Keratinocyte (primary cell): Measurements from ENCODE around the gene KANSL1. TPM values are rescaled to one million over a fixed set of nuclear protein-coding genes. Genes with fewer than 3 reads are reported as not detected.

Experiments
- DNase-seq: peaks from one replicate; pipeline ENCODE4 v3.0.0-alpha.2; 2011; ENCODE audit warnings: low read depth, missing footprints, low spot score
- FAIRE-seq: peaks from 2 replicates; lab custom pipeline; 2011; peaks lifted over from hg19 to GRCh38; lab: Jason Lieb, UNC
- H2AFZ ChIP-seq: 2 replicates; pipeline ENCODE4 v1.6.0; 2012; ENCODE audit warnings: low read length, control low read depth, inconsistent platforms; ENCODE audit not compliant: control insufficient read depth
- H3K27ac ChIP-seq: 2 replicates; pipeline ENCODE4 v1.5.1; 2011; ENCODE audit warnings: low read length; ENCODE audit not compliant: control insufficient read depth, insufficient read depth
- H3K27me3 ChIP-seq: 3 replicates; pipeline ENCODE4 v1.6.0; 2011; ENCODE audit warnings: low read length; ENCODE audit not compliant: control insufficient read depth, insufficient read depth; ENCODE audit errors: extremely low read depth
- H3K36me3 ChIP-seq, 2 experiments: 2 replicates in 1 of 2; 3 replicates in 1 of 2; pipeline ENCODE4 v1.5.1; 2011; ENCODE audit warnings: low read length in 2 of 2, mild to moderate bottlenecking in 1 of 2; ENCODE audit not compliant: control insufficient read depth in 2 of 2, insufficient read depth in 2 of 2; ENCODE audit errors: extremely low read depth in 1 of 2
- H3K4me1 ChIP-seq: 3 replicates; pipeline ENCODE4 v1.5.1; 2011; ENCODE audit warnings: low read length; ENCODE audit not compliant: control insufficient read depth, insufficient read depth; ENCODE audit errors: extremely low read depth
- H3K4me2 ChIP-seq: 3 replicates; pipeline ENCODE4 v1.6.0; 2011; ENCODE audit warnings: low read depth, low read length; ENCODE audit not compliant: control insufficient read depth, insufficient read depth; ENCODE audit errors: extremely low read depth
- H3K4me3 ChIP-seq, 3 experiments: fragments of 200-600 bp in 1 of 3; sonication (generic) in 1 of 3; 2 replicates in 2 of 3; 3 replicates in 1 of 3; pipeline ENCODE4 v1.5.1; 2011 to 2016; ENCODE audit warnings: low read length in 3 of 3, mild to moderate bottlenecking in 3 of 3, control low read depth in 2 of 3, inconsistent platforms in 1 of 3, low read depth in 1 of 3, mixed read lengths in 1 of 3, mixed run types in 1 of 3, moderate library complexity in 1 of 3; ENCODE audit not compliant: control insufficient read depth in 2 of 3, insufficient read depth in 2 of 3; ENCODE audit errors: extremely low read depth in 1 of 3
- H3K79me2 ChIP-seq: 2 replicates; pipeline ENCODE4 v1.6.0; 2012; ENCODE audit warnings: low read length; ENCODE audit not compliant: control insufficient read depth, insufficient read depth
- H3K9ac ChIP-seq: 3 replicates; pipeline ENCODE4 v1.6.0; 2011; ENCODE audit warnings: low read length; ENCODE audit not compliant: control insufficient read depth, insufficient read depth; ENCODE audit errors: extremely low read depth
- H3K9me1 ChIP-seq: 3 replicates; pipeline ENCODE4 v1.6.0; 2011; ENCODE audit warnings: low read length; ENCODE audit not compliant: control insufficient read depth, insufficient read depth; ENCODE audit errors: extremely low read depth
- H3K9me3 ChIP-seq: 2 replicates; pipeline ENCODE4 v1.5.1; 2012; ENCODE audit warnings: low read depth, low read length; ENCODE audit not compliant: control insufficient read depth
- H4K20me1 ChIP-seq: 3 replicates; pipeline ENCODE4 v1.6.0; 2011; ENCODE audit warnings: low read length; ENCODE audit not compliant: control insufficient read depth, insufficient read depth; ENCODE audit errors: extremely low read depth
- EZH2 ChIP-seq: IDR thresholded peaks from one replicate; pipeline ENCODE4 v1.6.1; 2012; ENCODE audit warnings: inconsistent platforms, mild to moderate bottlenecking, low read length, moderate library complexity
- dilution Hi-C: fragments of 300-500 bp; cut with MboI; formaldehyde crosslinking; loops from one replicate; pipeline ENCODE4 v1.7.0; 2020; ENCODE audit warnings: low sequenced_read_pairs; ENCODE audit not compliant: extremely low pct_ligation_motif_present
- polyA plus RNA-seq, 5 experiments: library from polyadenylated mRNA; depleted of rRNA in 3 of 5; stranded (reverse) in 3 of 5; stranded (forward) in 1 of 5; unstranded in 1 of 5; fragments of >200 nt; gene quantifications; 1 replicate in 1 of 5; 2 replicates in 3 of 5; 3 replicates in 1 of 5; pipeline versions ENCODE4 v1.2.1 to v1.2.3, GENCODE V29; 2011 to 2012; ENCODE audit warnings: missing spikeins in 2 of 5, low read depth in 1 of 5, low replicate concordance in 1 of 5
- TF ChIP-seq, protein P1 (sequence below), 3 experiments: IDR thresholded peaks in 1 of 3; conservative IDR thresholded peaks in 1 of 3; optimal IDR thresholded peaks in 1 of 3; 2 replicates in 2 of 3; 3 replicates in 1 of 3; pipeline versions ENCODE3 to v1.5.1; 2011; ENCODE audit warnings: low read length in 3 of 3, mild to moderate bottlenecking in 3 of 3, moderate library complexity in 2 of 3, control low read depth in 1 of 3, inconsistent platforms in 1 of 3; ENCODE audit not compliant: insufficient read depth in 2 of 3; ENCODE audit errors: extremely low read depth in 1 of 3

KANSL1 gene
- polyA plus RNA-seq, 1 donor (not counting 4 experiments of a cell fraction or from before 2014, with no cell fraction given), result 17.6 TPM

DNA sequence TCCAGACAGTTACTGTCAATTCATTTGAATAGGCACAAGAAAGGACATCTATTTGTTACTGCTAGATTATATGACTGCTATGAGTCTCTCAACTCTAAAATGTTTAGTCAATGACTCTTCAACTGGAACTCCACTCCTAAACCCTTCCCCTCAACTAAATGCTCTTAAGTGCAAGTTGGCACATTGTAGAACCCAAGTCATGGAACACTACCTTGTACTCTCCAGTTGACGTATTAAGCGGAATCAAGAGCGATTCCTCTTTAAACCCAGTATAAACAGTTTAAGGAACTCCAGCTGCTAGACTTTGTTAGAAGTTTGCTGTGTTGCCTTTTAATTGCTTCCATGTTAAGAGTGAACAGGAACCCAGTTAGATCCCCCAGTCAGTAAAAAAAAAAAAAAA lies 149.6 kb downstream of the KANSL1 start:
- no peaks in the 10 kb centered on the region for H4K20me1 ChIP-seq
- H3K4me2 ChIP-seq, result no peak overlapping the region
- no peak for TF ChIP-seq EZH2
- TF ChIP-seq, protein P1, sequence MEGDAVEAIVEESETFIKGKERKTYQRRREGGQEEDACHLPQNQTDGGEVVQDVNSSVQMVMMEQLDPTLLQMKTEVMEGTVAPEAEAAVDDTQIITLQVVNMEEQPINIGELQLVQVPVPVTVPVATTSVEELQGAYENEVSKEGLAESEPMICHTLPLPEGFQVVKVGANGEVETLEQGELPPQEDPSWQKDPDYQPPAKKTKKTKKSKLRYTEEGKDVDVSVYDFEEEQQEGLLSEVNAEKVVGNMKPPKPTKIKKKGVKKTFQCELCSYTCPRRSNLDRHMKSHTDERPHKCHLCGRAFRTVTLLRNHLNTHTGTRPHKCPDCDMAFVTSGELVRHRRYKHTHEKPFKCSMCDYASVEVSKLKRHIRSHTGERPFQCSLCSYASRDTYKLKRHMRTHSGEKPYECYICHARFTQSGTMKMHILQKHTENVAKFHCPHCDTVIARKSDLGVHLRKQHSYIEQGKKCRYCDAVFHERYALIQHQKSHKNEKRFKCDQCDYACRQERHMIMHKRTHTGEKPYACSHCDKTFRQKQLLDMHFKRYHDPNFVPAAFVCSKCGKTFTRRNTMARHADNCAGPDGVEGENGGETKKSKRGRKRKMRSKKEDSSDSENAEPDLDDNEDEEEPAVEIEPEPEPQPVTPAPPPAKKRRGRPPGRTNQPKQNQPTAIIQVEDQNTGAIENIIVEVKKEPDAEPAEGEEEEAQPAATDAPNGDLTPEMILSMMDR (optimal IDR thresholded peaks at IDR 0.05 in 1 of 3, IDR thresholded peaks at IDR 0.05 in 1 of 3, conservative IDR thresholded peaks at IDR 0.05 in 1 of 3; ENCODE audit: extremely low read depth in 1 of 3, insufficient read depth in 2 of 3, low read length in 3 of 3), result no peak
- FAIRE-seq (no peak), DNase-seq (no peak)
- peaks cover 32 to 35% of the 10 kb centered on the region in 2 experiments for H3K36me3 ChIP-seq
- H3K9me3 ChIP-seq, result no peaks in the 10 kb centered on the region
- no peaks in the 10 kb centered on the region for H3K79me2 ChIP-seq
- H3K9ac ChIP-seq, result no peak overlapping the region
- dilution Hi-C loops, result no loop called here
- no peak overlapping the region for H2AFZ ChIP-seq
- no peaks in the 10 kb centered on the region for H3K4me1 ChIP-seq
- no peak overlapping the region for H3K4me3 ChIP-seq
- H3K9me1 ChIP-seq, result no peaks in the 10 kb centered on the region
- no peak overlapping the region for H3K27ac ChIP-seq
- no peaks in the 10 kb centered on the region for H3K27me3 ChIP-seq

DNA sequence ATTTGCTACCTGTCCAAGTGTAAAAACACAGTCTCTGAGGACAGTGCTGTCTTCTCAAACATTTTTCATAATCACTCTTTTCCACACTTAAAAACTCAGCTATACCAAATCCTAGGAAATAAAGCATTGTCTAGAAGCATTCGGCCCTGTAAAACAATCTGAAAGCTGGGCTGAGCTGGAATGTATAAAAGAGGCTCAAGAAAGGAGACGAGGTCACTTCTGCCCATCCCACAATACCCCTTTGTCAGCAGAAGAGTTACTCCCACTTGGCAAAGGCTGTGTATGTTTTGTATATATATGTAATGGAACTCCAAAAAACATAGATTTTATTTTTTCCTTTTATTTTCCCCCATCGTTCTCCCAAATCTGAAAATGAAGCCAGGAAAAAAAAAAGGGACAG lies 150.3 kb downstream of the KANSL1 start:
- no peaks in the 10 kb centered on the region for H3K79me2 ChIP-seq
- H3K9me1 ChIP-seq, result no peaks in the 10 kb centered on the region
- peaks cover 34 to 40% of the 10 kb centered on the region in 2 experiments for H3K36me3 ChIP-seq

More for the DNA sequence above, 150.3 kb downstream of the KANSL1 start:
- Histone ChIP-seq H3K9ac (no peak overlapping the region), H3K27ac (no peak overlapping the region), H3K4me2 (no peak overlapping the region), H3K4me3 (no peak overlapping the region), H3K4me1 (no peaks in the 10 kb centered on the region), H3K9me3 (no peaks in the 10 kb centered on the region), H3K27me3 (no peaks in the 10 kb centered on the region), H2AFZ (no peak overlapping the region), H4K20me1 (no peaks in the 10 kb centered on the region)
- no peak for DNase-seq
- TF ChIP-seq EZH2, result no peak
- TF ChIP-seq, protein P1 (optimal IDR thresholded peaks at IDR 0.05 in 1 of 3, IDR thresholded peaks at IDR 0.05 in 1 of 3, conservative IDR thresholded peaks at IDR 0.05 in 1 of 3; ENCODE audit: extremely low read depth in 1 of 3, insufficient read depth in 2 of 3, low read length in 3 of 3), result no peak
- dilution Hi-C loops, result no loop called here
- FAIRE-seq, result no peak
